ENCODE results near the gene ANKRD65. TPM values are rescaled to one million over a fixed set of nuclear protein-coding genes. Genes with fewer than 3 reads are reported as not detected.
"Not testable (repeated sequence)": the region's sequence is repeated elsewhere in the genome, so short reads cannot be mapped to it uniquely, and the experiment has no call there.

The ANKRD65 gene
- total and polyA plus RNA-seq, 7 donors = 0.77 to 5.4 (median 2.4) TPM

GRCh38 chr1:1371746-1372711, 49.0 kb downstream of the ANKRD65 start:
- H3K4me1 ChIP-seq = peaks cover 32% of the 10 kb centered on the region
- no peak overlapping the region for H3K4me3 ChIP-seq
- no peaks in the 10 kb centered on the region for H3K9me3 ChIP-seq
- ATAC-seq (peak; percentile 35 to 54 (median 43)), DNase-seq (peak; percentile 74 to 85)
- no peaks in the 10 kb centered on the region for H3K27me3 ChIP-seq (ENCODE audit: insufficient read depth in 3 of 3, low read length in 2 of 3)
- peak; percentile 92 for TF ChIP-seq CTCF (IDR thresholded peaks at IDR 0.05)
- peak overlapping the region; percentile 56 for H3K27ac ChIP-seq
- intact Hi-C loops (cut with DNase I) = loop anchor here in 1 of 2 donors (2.0 kb wide), 1 partner anchor 23 kb away; the partner anchor contains the start of gene DVL1
- peaks cover 0 to 12% of the 10 kb centered on the region in 2 donors for H3K36me3 ChIP-seq (ENCODE audit: insufficient read depth in 1 of 2, low read depth in 1 of 2)
- 21 to 33% (median 25%) methylated on average over 24 to 26 of the region's 26 CpGs for WGBS, 3 donors

GRCh38 chr1:1371364-1371745, 49.7 kb downstream of the ANKRD65 start:
- peaks cover 32% of the 10 kb centered on the region for H3K4me1 ChIP-seq
- H3K27me3 ChIP-seq (ENCODE audit: insufficient read depth in 3 of 3, low read length in 2 of 3) = no peaks in the 10 kb centered on the region
- peaks cover 0 to 12% of the 10 kb centered on the region in 2 donors for H3K36me3 ChIP-seq (ENCODE audit: insufficient read depth in 1 of 2, low read depth in 1 of 2)
- no peak overlapping the region for H3K27ac ChIP-seq
- no peak for TF ChIP-seq CTCF (IDR thresholded peaks at IDR 0.05)
- H3K4me3 ChIP-seq = no peak overlapping the region
- DNase-seq (peak in 1 of 2 donors; percentile 49), ATAC-seq (no peak)
- 46 to 61% (median 47%) methylated on average over 12 of the region's 12 CpGs for WGBS, 3 donors
- no peaks in the 10 kb centered on the region for H3K9me3 ChIP-seq
- intact Hi-C loops (cut with DNase I) = no loop called here

GRCh38 chr1:1370771-1371300, 50.2 kb downstream of the ANKRD65 start:
- no peaks in the 10 kb centered on the region for H3K9me3 ChIP-seq
- no peak overlapping the region for H3K4me3 ChIP-seq
- H3K4me1 ChIP-seq = peaks cover 28% of the 10 kb centered on the region
- no peaks in the 10 kb centered on the region for H3K27me3 ChIP-seq (ENCODE audit: insufficient read depth in 3 of 3, low read length in 2 of 3)
- no peak for ATAC-seq
- 77 to 79% (median 78%) methylated on average over 16 of the region's 16 CpGs for WGBS, 3 donors
- H3K36me3 ChIP-seq (ENCODE audit: insufficient read depth in 1 of 2, low read depth in 1 of 2) = peaks cover 0 to 12% of the 10 kb centered on the region in 2 donors
- H3K27ac ChIP-seq = no peak overlapping the region
- intact Hi-C loops (cut with DNase I) = no loop called here
- DNase-seq = peak in 1 of 2 donors; percentile 53
- no peak for TF ChIP-seq CTCF (IDR thresholded peaks at IDR 0.05)

- H3K9me3 ChIP-seq; ATAC-seq; H3K27ac ChIP-seq; intact Hi-C loops (cut with DNase I); H3K27me3 ChIP-seq (ENCODE audit: insufficient read depth in 3 of 3, low read length in 2 of 3); H3K4me3 ChIP-seq; DNase-seq: not testable (repeated sequence)
- H3K4me1 ChIP-seq = peaks cover 26% of the 10 kb centered on the region
- peaks cover 0 to 12% of the 10 kb centered on the region in 2 donors for H3K36me3 ChIP-seq (ENCODE audit: insufficient read depth in 1 of 2, low read depth in 1 of 2)
- WGBS, 3 donors = 90 to 93% (median 91%) methylated on average over 14 of the region's 14 CpGs
These were observed 51.0 kb downstream of the ANKRD65 start for GRCh38 chr1:1370094-1370493.

Other genes starting within 250 kb of the ANKRD65 start
- under 1 TPM in 1 of 4 donors, not detected in 3; 0.27 TPM for gene TTLL10, start 247.4 kb downstream of the ANKRD65 start, total RNA-seq
- under 1 TPM; 0.03 to 0.10 (median 0.10) TPM for gene TTLL10, start 247.4 kb downstream of the ANKRD65 start, polyA plus RNA-seq
- gene TNFRSF18, start 214.7 kb downstream of the ANKRD65 start, total RNA-seq = under 1 TPM in 1 of 4 donors, not detected in 3; 0.27 TPM
- under 1 TPM; 0.04 to 0.76 (median 0.13) TPM for gene TNFRSF18, start 214.7 kb downstream of the ANKRD65 start, polyA plus RNA-seq
- gene TNFRSF4, start 207.1 kb downstream of the ANKRD65 start, total RNA-seq = 1 to 10 TPM; 1.4 to 4.6 (median 3.7) TPM
- 1 to 10 TPM; 1.7 to 3.8 (median 2.6) TPM for gene TNFRSF4, start 207.1 kb downstream of the ANKRD65 start, polyA plus RNA-seq
- gene SDF4, start 189.3 kb downstream of the ANKRD65 start, total RNA-seq = 100 to 1,000 TPM in 1 of 4 donors, 10 to 100 TPM in 3; 70.6 to 109 (median 82.5) TPM
- 100 to 1,000 TPM in 2 of 3 donors, 10 to 100 TPM in 1; 67.5 to 129 (median 108) TPM for gene SDF4, start 189.3 kb downstream of the ANKRD65 start, polyA plus RNA-seq
- 10 to 100 TPM in 3 of 4 donors, 1 to 10 TPM in 1; 8.9 to 13.7 (median 11.1) TPM for gene B3GALT6, start 189.0 kb downstream of the ANKRD65 start, total RNA-seq
- gene B3GALT6, start 189.0 kb downstream of the ANKRD65 start, polyA plus RNA-seq = 10 to 100 TPM in 2 of 3 donors, 1 to 10 TPM in 1; 7.7 to 30.3 (median 15.6) TPM
- 1 to 10 TPM in 2 of 4 donors, under 1 TPM in 2; 0.75 to 1.4 (median 1.0) TPM for gene C1QTNF12, start 174.6 kb downstream of the ANKRD65 start, total RNA-seq
- under 1 TPM; 0.13 to 0.98 (median 0.36) TPM for gene C1QTNF12, start 174.6 kb downstream of the ANKRD65 start, polyA plus RNA-seq
- gene UBE2J2, start 147.4 kb downstream of the ANKRD65 start, total RNA-seq = 10 to 100 TPM; 36.8 to 48.1 (median 42.4) TPM
- gene UBE2J2, start 147.4 kb downstream of the ANKRD65 start, polyA plus RNA-seq = 10 to 100 TPM; 44.9 to 80.9 (median 62.3) TPM
- 1 to 10 TPM; 1.4 to 3.5 (median 1.4) TPM for gene SCNN1D, start 140.8 kb downstream of the ANKRD65 start, total RNA-seq
- 1 to 10 TPM in 2 of 3 donors, under 1 TPM in 1; 0.48 to 2.0 (median 1.6) TPM for gene SCNN1D, start 140.8 kb downstream of the ANKRD65 start, polyA plus RNA-seq
- 10 to 100 TPM; 20.8 to 32.0 (median 26.3) TPM for gene ACAP3, start 113.3 kb downstream of the ANKRD65 start, total RNA-seq
- 10 to 100 TPM; 14.7 to 23.7 (median 15.5) TPM for gene ACAP3, start 113.3 kb downstream of the ANKRD65 start, polyA plus RNA-seq
- gene PUSL1, start 112.7 kb downstream of the ANKRD65 start, total RNA-seq = 1 to 10 TPM; 3.7 to 7.3 (median 5.8) TPM
- 1 to 10 TPM; 7.9 to 9.1 (median 9.0) TPM for gene PUSL1, start 112.7 kb downstream of the ANKRD65 start, polyA plus RNA-seq
- gene INTS11, start 96.6 kb downstream of the ANKRD65 start, total RNA-seq = 10 to 100 TPM; 55.6 to 80.8 (median 64.0) TPM
- gene INTS11, start 96.6 kb downstream of the ANKRD65 start, polyA plus RNA-seq = 10 to 100 TPM; 71.2 to 72.7 (median 71.8) TPM
- gene CPTP, start 96.5 kb downstream of the ANKRD65 start, total RNA-seq = 10 to 100 TPM; 18.2 to 39.5 (median 23.8) TPM
- 10 to 100 TPM; 31.3 to 38.1 (median 33.4) TPM for gene CPTP, start 96.5 kb downstream of the ANKRD65 start, polyA plus RNA-seq
- gene TAS1R3, start 90.0 kb downstream of the ANKRD65 start, total RNA-seq = under 1 TPM in 3 of 4 donors, not detected in 1; 0.06 to 0.10 (median 0.06) TPM
- gene TAS1R3, start 90.0 kb downstream of the ANKRD65 start, polyA plus RNA-seq = under 1 TPM; 0.08 to 0.25 (median 0.18) TPM
- gene DVL1, start 71.9 kb downstream of the ANKRD65 start, total RNA-seq = 100 to 1,000 TPM; 162 to 215 (median 210) TPM
- 100 to 1,000 TPM; 183 to 209 (median 206) TPM for gene DVL1, start 71.9 kb downstream of the ANKRD65 start, polyA plus RNA-seq
- gene MXRA8, start 62.7 kb downstream of the ANKRD65 start, total RNA-seq = 10 to 100 TPM in 3 of 4 donors, 1 to 10 TPM in 1; 7.2 to 24.3 (median 13.5) TPM
- gene MXRA8, start 62.7 kb downstream of the ANKRD65 start, polyA plus RNA-seq = 10 to 100 TPM in 2 of 3 donors, 1 to 10 TPM in 1; 9.8 to 16.9 (median 10.1) TPM
- 100 to 1,000 TPM; 180 to 194 (median 183) TPM for gene AURKAIP1, start 46.1 kb downstream of the ANKRD65 start, total RNA-seq
- gene AURKAIP1, start 46.1 kb downstream of the ANKRD65 start, polyA plus RNA-seq = 100 to 1,000 TPM; 306 to 534 (median 341) TPM
- gene CCNL2, start 21.9 kb downstream of the ANKRD65 start, total RNA-seq = 10 to 100 TPM; 40.2 to 71.8 (median 46.1) TPM
- 10 to 100 TPM; 50.1 to 59.3 (median 54.7) TPM for gene CCNL2, start 21.9 kb downstream of the ANKRD65 start, polyA plus RNA-seq
- 100 to 1,000 TPM; 114 to 159 (median 143) TPM for gene MRPL20, start 14.0 kb downstream of the ANKRD65 start, total RNA-seq
- gene MRPL20, start 14.0 kb downstream of the ANKRD65 start, polyA plus RNA-seq = 100 to 1,000 TPM; 211 to 308 (median 255) TPM
- gene VWA1, start 14.4 kb upstream of the ANKRD65 start, total RNA-seq = 10 to 100 TPM in 3 of 4 donors, 1 to 10 TPM in 1; 4.5 to 25.3 (median 13.8) TPM
- gene VWA1, start 14.4 kb upstream of the ANKRD65 start, polyA plus RNA-seq = 1 to 10 TPM; 1.4 to 7.8 (median 4.1) TPM
- gene ATAD3C, start 28.4 kb upstream of the ANKRD65 start, total RNA-seq = under 1 TPM; 0.47 to 0.99 (median 0.61) TPM
- under 1 TPM; 0.12 to 0.61 (median 0.13) TPM for gene ATAD3C, start 28.4 kb upstream of the ANKRD65 start, polyA plus RNA-seq
- 10 to 100 TPM in 1 of 4 donors, 1 to 10 TPM in 3; 4.6 to 11.8 (median 9.0) TPM for gene ATAD3B, start 50.5 kb upstream of the ANKRD65 start, total RNA-seq
- 10 to 100 TPM in 2 of 3 donors, 1 to 10 TPM in 1; 9.6 to 19.4 (median 12.3) TPM for gene ATAD3B, start 50.5 kb upstream of the ANKRD65 start, polyA plus RNA-seq
- 10 to 100 TPM; 20.6 to 33.5 (median 24.1) TPM for gene ATAD3A, start 90.9 kb upstream of the ANKRD65 start, total RNA-seq
- 10 to 100 TPM; 35.6 to 48.6 (median 41.4) TPM for gene ATAD3A, start 90.9 kb upstream of the ANKRD65 start, polyA plus RNA-seq
- gene TMEM240, start 119.3 kb upstream of the ANKRD65 start, total RNA-seq = 1 to 10 TPM in 3 of 4 donors, under 1 TPM in 1; 0.88 to 1.4 (median 1.2) TPM
- gene TMEM240, start 119.3 kb upstream of the ANKRD65 start, polyA plus RNA-seq = 1 to 10 TPM in 1 of 3 donors, under 1 TPM in 2; 0.55 to 1.8 (median 0.98) TPM
- 100 to 1,000 TPM; 130 to 185 (median 167) TPM for gene SSU72, start 153.6 kb upstream of the ANKRD65 start, total RNA-seq
- gene SSU72, start 153.6 kb upstream of the ANKRD65 start, polyA plus RNA-seq = 100 to 1,000 TPM; 137 to 207 (median 192) TPM
- under 1 TPM in 3 of 4 donors, not detected in 1; 0.44 to 0.89 (median 0.82) TPM for gene FNDC10, start 178.9 kb upstream of the ANKRD65 start, total RNA-seq
- under 1 TPM; 0.15 to 0.96 (median 0.34) TPM for gene FNDC10, start 178.9 kb upstream of the ANKRD65 start, polyA plus RNA-seq
- 100 to 1,000 TPM in 1 of 4 donors, 10 to 100 TPM in 3; 66.5 to 106 (median 75.4) TPM for gene MIB2, start 194.2 kb upstream of the ANKRD65 start, total RNA-seq
- 10 to 100 TPM; 41.8 to 80.5 (median 78.7) TPM for gene MIB2, start 194.2 kb upstream of the ANKRD65 start, polyA plus RNA-seq
- gene MMP23B, start 210.9 kb upstream of the ANKRD65 start, total RNA-seq = 1 to 10 TPM in 1 of 4 donors, under 1 TPM in 2, not detected in 1; 0.32 to 1.8 (median 0.64) TPM
- under 1 TPM in 2 of 3 donors, not detected in 1; 0.25 to 0.29 TPM for gene MMP23B, start 210.9 kb upstream of the ANKRD65 start, polyA plus RNA-seq
- gene CDK11B, start 237.7 kb upstream of the ANKRD65 start, total RNA-seq = 10 to 100 TPM; 30.6 to 43.0 (median 36.4) TPM
- 10 to 100 TPM; 42.1 to 72.8 (median 55.2) TPM for gene CDK11B, start 237.7 kb upstream of the ANKRD65 start, polyA plus RNA-seq

All from psoas muscle (tissue), 8 donors.